Peyer's patch (tissue), 4 donors: ENCODE results near the gene TMEM106C. TPM values are rescaled to one million over a fixed set of nuclear protein-coding genes. Genes with fewer than 3 reads are reported as not detected.

Experiments
- DNase-seq, 3 donors: peaks; one replicate each; pipeline ENCODE4 v3.0.0-alpha.2; 2017 to 2019
- H3K27ac ChIP-seq, 4 donors: fragments of 200-600 bp; sonication (generic); one replicate each; pipeline ENCODE4 v1.5.1; 2016 to 2019
- H3K27me3 ChIP-seq, 2 donors: fragments of 200-600 bp; sonication (generic); one replicate each; pipeline ENCODE4 v1.5.1; 2019
- H3K36me3 ChIP-seq, 3 donors: fragments of 200-600 bp; sonication (generic); one replicate each; pipeline ENCODE4 v1.5.1; 2016 to 2019
- H3K4me1 ChIP-seq, 4 donors: fragments of 200-600 bp; sonication (generic); one replicate each; pipeline ENCODE4 v1.5.1; 2016 to 2019
- H3K4me3 ChIP-seq, 4 donors: fragments of 200-600 bp; sonication (generic); 1 replicate in 3 of 4; 2 replicates in 1 of 4; pipeline ENCODE4 v1.5.1; 2016 to 2019; ENCODE audit warnings: mild to moderate bottlenecking in 1 of 4
- H3K9me3 ChIP-seq, 4 donors: fragments of 200-600 bp; sonication (generic); one replicate each; pipeline ENCODE4 v1.5.1; 2016 to 2019; ENCODE audit warnings: mild to moderate bottlenecking in 1 of 4
- POLR2A ChIP-seq, 2 donors: fragments of 450-650 bp; IDR thresholded peaks; one replicate each; pipeline ENCODE4 v1.5.1; 2017; ENCODE audit warnings: antibody characterized with exemption in 2 of 2, mild to moderate bottlenecking in 2 of 2, moderate library complexity in 2 of 2
- total RNA-seq, 4 donors: library from RNA; depleted of rRNA; stranded (reverse); fragments of >200 nt; gene quantifications; one replicate each; pipeline ENCODE4 v1.1.0, GENCODE V29; 2016
- TF ChIP-seq, protein P1 (sequence below), 6 experiments: fragments of 450-650 bp in 4 of 6; fragments of 200-600 bp in 2 of 6; sonication (generic) in 1 of 6; IDR thresholded peaks; one replicate each; pipeline ENCODE4 v1.5.1; 2017 to 2019; ENCODE audit warnings: antibody characterized with exemption in 6 of 6, mild to moderate bottlenecking in 3 of 6, moderate library complexity in 1 of 6

TMEM106C gene
- total RNA-seq, 4 donors from 2014 or later = 80.9 to 326 (median 241) TPM

DNA sequence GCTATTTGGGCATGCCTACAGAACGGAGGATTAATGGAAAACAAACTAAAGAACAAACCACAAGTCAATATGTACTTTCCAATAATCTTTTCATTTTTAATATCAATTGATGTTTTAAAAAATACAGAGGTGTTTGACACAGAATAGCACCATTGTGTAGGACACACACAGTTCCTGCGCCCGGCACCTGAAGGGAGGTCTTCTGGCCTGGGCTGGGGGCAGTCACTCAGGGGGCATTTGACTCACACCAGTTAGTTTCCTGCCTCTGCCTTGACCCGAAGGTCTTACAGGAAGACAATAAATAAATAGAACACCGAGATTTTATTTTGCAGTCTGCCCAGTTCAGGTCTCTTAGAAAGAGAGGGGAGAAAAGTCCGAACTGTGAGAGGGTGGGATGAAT lies 9.5 kb downstream of the TMEM106C start:
- Histone ChIP-seq H3K4me1 (no peaks in the 10 kb centered on the region), H3K4me3 (no peak overlapping the region), H3K36me3 (peaks cover 0 to 6% (median 0%) of the 10 kb centered on the region in 3 donors), H3K27me3 (no peaks in the 10 kb centered on the region), H3K9me3 (no peaks in the 10 kb centered on the region), H3K27ac (no peak overlapping the region)
- TF ChIP-seq POLR2A (IDR thresholded peaks at IDR 0.05) = no peak
- TF ChIP-seq, protein P1, sequence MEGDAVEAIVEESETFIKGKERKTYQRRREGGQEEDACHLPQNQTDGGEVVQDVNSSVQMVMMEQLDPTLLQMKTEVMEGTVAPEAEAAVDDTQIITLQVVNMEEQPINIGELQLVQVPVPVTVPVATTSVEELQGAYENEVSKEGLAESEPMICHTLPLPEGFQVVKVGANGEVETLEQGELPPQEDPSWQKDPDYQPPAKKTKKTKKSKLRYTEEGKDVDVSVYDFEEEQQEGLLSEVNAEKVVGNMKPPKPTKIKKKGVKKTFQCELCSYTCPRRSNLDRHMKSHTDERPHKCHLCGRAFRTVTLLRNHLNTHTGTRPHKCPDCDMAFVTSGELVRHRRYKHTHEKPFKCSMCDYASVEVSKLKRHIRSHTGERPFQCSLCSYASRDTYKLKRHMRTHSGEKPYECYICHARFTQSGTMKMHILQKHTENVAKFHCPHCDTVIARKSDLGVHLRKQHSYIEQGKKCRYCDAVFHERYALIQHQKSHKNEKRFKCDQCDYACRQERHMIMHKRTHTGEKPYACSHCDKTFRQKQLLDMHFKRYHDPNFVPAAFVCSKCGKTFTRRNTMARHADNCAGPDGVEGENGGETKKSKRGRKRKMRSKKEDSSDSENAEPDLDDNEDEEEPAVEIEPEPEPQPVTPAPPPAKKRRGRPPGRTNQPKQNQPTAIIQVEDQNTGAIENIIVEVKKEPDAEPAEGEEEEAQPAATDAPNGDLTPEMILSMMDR (IDR thresholded peaks at IDR 0.05) = no peak
- no peak for DNase-seq

DNA sequence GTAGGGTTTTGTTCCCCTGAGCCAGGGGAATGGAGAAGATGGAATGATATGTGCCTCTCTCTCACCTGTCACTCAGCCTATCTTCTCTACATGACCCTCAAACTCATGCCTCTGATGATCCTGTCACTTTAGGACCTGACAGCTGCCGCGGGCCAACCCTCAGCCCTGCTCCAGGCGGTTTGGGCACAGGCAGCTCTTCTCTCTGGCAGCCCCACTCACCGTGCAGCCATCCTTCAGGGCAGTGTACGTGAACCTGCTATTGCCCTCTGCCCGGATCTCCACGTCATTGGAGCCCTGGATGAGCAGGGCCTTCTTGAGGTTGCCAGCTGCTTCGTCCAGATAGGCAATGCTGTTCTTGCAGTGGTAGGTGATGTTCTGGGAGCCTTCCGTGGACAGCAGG lies 10.5 kb downstream of the TMEM106C start:
- Histone ChIP-seq H3K27me3 (no peaks in the 10 kb centered on the region), H3K4me1 (no peaks in the 10 kb centered on the region), H3K9me3 (no peaks in the 10 kb centered on the region), H3K36me3 (no peaks in the 10 kb centered on the region), H3K4me3 (no peak overlapping the region), H3K27ac (no peak overlapping the region)
- DNase-seq = no peak
- TF ChIP-seq, protein P1 (IDR thresholded peaks at IDR 0.05) = no peak
- TF ChIP-seq POLR2A (IDR thresholded peaks at IDR 0.05) = no peak

- Histone ChIP-seq H3K9me3 (no peaks in the 10 kb centered on the region), H3K27me3 (no peaks in the 10 kb centered on the region), H3K27ac (no peak overlapping the region), H3K4me1 (no peaks in the 10 kb centered on the region), H3K36me3 (no peaks in the 10 kb centered on the region), H3K4me3 (no peak overlapping the region)
- TF ChIP-seq POLR2A (IDR thresholded peaks at IDR 0.05) = no peak
- TF ChIP-seq, protein P1 (IDR thresholded peaks at IDR 0.05) = no peak
- no peak for DNase-seq
Observed at GRCh38 chr12:47975036-47975620, 11.7 kb downstream of the TMEM106C start.

- Histone ChIP-seq H3K9me3 (no peaks in the 10 kb centered on the region), H3K27me3 (no peaks in the 10 kb centered on the region), H3K4me3 (no peak overlapping the region), H3K27ac (no peak overlapping the region), H3K36me3 (no peaks in the 10 kb centered on the region), H3K4me1 (no peaks in the 10 kb centered on the region)
- no peak for DNase-seq
- TF ChIP-seq, protein P1 (IDR thresholded peaks at IDR 0.05) = no peak
Observed at GRCh38 chr12:47975816-47976215, 12.4 kb downstream of the TMEM106C start.

DNA sequence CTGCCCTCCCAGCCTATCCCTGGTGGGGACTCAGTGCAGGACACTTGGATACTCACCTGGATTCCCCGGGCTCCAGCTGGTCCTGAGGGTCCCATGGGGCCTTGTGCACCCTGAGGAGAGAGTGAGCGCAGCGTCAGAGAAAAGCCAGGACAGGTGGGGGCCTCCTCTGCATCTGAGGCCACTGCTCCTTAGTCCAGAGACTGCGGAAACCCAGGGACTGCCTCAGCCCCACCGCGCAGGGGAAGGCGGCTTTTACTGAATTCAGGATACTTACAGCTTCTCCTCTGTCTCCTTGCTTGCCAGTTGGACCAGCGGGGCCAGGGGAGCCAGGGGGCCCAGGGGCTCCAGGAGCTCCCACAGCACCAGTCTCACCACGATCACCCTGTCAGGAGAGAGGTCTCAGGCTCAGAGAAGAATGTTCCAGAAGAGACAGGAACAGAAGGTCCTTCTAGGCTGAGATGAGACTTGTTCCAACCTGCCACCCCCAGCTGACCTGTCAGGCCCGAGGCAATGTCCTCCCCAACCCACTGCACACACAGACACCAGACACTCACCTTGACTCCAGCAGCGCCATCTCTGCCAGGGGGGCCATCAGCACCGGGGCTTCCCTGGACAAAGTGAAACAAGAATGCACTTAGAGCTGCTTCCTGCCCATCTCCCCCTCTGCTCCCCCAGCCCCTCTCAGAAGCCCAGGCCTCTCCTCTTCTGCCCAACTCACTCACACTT lies 13.8 kb downstream of the TMEM106C start:
- Histone ChIP-seq H3K36me3 (no peaks in the 10 kb centered on the region), H3K4me3 (no peak overlapping the region), H3K9me3 (no peaks in the 10 kb centered on the region), H3K4me1 (peaks cover 0 to 9% (median 0%) of the 10 kb centered on the region in 4 donors), H3K27me3 (no peaks in the 10 kb centered on the region), H3K27ac (no peak overlapping the region)
- TF ChIP-seq, protein P1 (IDR thresholded peaks at IDR 0.05) = no peak
- TF ChIP-seq POLR2A (IDR thresholded peaks at IDR 0.05) = no peak
- DNase-seq = no peak
